D721Med (cell line): Measurements from ENCODE around the gene CDKAL1.

Experiments
- DNase-seq: peaks from one replicate; pipeline ENCODE4 v3.0.0; 2011; ENCODE audit warnings: low spot score; ENCODE audit not compliant: insufficient read length
- FAIRE-seq: peaks from 2 replicates; lab custom pipeline; 2011; peaks lifted over from hg19 to GRCh38; lab: Jason Lieb, UNC
- TF ChIP-seq, protein P1 (sequence below): IDR thresholded peaks from 2 replicates; pipeline ENCODE4 v1.5.1; 2012; ENCODE audit warnings: mild to moderate bottlenecking, control low read depth; ENCODE audit not compliant: insufficient read depth; ENCODE audit errors: missing control alignments

Gene CDKAL1

DNA sequence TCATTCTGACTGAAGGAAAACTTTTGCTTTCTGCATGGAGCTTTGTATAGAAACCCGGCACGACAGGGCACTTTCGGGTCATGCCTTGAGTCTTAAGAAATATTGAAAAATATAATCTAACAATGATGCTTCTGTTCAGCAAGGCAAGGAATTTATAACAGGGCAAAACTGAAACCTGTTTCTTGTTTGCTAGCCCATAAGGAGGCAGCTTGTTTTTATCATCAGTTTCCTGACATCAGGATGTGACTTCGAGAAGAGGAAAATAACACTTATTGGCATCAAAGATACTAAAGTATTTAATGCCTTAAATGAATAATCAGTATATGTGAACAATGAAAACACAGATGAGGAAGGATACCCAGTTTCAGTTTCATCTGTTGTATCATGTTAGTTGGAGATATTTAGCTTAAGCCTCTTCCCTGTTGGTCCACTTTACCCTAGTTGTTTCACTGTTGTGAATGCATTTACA lies 146.5 kb downstream of the CDKAL1 start:
- FAIRE-seq = peak; percentile 53

GRCh38 chr6:20681243-20681684 lies 147.0 kb downstream of the CDKAL1 start:
- FAIRE-seq (no peak), DNase-seq (no peak)
- TF ChIP-seq, protein P1, sequence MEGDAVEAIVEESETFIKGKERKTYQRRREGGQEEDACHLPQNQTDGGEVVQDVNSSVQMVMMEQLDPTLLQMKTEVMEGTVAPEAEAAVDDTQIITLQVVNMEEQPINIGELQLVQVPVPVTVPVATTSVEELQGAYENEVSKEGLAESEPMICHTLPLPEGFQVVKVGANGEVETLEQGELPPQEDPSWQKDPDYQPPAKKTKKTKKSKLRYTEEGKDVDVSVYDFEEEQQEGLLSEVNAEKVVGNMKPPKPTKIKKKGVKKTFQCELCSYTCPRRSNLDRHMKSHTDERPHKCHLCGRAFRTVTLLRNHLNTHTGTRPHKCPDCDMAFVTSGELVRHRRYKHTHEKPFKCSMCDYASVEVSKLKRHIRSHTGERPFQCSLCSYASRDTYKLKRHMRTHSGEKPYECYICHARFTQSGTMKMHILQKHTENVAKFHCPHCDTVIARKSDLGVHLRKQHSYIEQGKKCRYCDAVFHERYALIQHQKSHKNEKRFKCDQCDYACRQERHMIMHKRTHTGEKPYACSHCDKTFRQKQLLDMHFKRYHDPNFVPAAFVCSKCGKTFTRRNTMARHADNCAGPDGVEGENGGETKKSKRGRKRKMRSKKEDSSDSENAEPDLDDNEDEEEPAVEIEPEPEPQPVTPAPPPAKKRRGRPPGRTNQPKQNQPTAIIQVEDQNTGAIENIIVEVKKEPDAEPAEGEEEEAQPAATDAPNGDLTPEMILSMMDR = no peak

More for the DNA sequence above, 146.5 kb downstream of the CDKAL1 start:
- TF ChIP-seq, protein P1 = no peak
- DNase-seq = no peak

- TF ChIP-seq, protein P1 = no peak
- no peak for FAIRE-seq
- DNase-seq = no peak
These were observed 150.2 kb downstream of the CDKAL1 start for GRCh38 chr6:20684474-20684873.

DNA sequence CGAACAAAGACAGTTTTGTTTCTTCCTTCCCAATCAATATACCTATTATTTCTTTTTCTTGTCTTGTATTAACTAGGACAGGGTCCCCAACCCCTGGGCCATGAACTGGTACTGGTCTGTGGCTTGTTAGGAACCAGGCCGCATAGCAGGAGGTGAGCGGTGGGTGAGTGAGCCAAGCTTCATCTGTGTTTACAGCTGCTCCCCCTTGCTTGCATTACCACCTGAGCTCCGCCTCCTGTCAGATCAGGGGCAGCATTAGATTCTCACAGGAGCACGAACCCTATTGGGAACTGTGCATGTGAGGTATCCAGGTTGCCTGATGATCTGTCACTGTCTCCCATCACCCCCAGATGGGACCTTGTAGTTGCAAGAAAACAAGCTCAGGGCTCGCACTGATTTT lies 151.9 kb downstream of the CDKAL1 start:
- DNase-seq = no peak
- FAIRE-seq = peak; percentile 85
- TF ChIP-seq, protein P1 = peak; percentile 27

DNA sequence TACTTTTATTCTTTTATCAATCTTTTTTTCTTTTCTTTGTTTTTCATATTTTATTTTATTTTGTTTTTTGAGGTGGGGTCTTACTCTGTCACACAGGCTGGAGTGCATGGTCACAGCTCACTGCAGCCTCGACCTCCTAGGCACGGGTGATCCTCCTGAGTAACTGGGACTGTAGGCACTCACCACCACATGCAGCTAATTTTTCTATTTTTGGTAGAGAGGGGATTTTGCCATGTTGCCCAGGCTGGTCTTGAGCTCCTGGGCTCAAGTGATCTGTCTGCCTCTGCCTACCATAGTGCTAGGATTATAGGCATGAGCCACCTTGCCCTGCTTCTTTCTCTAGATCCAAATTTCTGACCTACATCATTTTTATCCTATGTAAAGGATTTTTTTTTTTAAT lies 153.2 kb downstream of the CDKAL1 start:
- DNase-seq (no peak), FAIRE-seq (no peak)
- TF ChIP-seq, protein P1 = no peak

GRCh38 chr6:20688710-20689500 lies 154.6 kb downstream of the CDKAL1 start:
- FAIRE-seq = peak; percentile 88
- DNase-seq = no peak

More at GRCh38 chr6:20688710-20689500, 154.6 kb downstream of the CDKAL1 start:
- TF ChIP-seq, protein P1 = no peak
